ENCODE results near the gene DMAC1.

Gene DMAC1

GRCh38 chr9:7827792-7828191, 28.2 kb upstream of the DMAC1 start:
- DNase-seq (no peak), ATAC-seq (ENCODE audit: insufficient read depth, low read depth) (no peak)
- no peak overlapping the region for H3K27ac ChIP-seq (ENCODE audit: low read length)
- H3K36me3 ChIP-seq (ENCODE audit: insufficient read depth, low read length): no peaks in the 10 kb centered on the region
- no peaks in the 10 kb centered on the region for H4K20me1 ChIP-seq (ENCODE audit: insufficient read depth, low read length)
- H3K79me2 ChIP-seq (ENCODE audit: insufficient read depth, low read length): no peaks in the 10 kb centered on the region
- H3K9me3 ChIP-seq (ENCODE audit: insufficient read depth, low read length, severe bottlenecking): no peaks in the 10 kb centered on the region
- no peak overlapping the region for H3K4me3 ChIP-seq (ENCODE audit: low read depth in 1 of 2, low read length in 2 of 2)
- no peak overlapping the region for H2AFZ ChIP-seq (ENCODE audit: low read depth, low read length)
- H3K4me1 ChIP-seq (ENCODE audit: insufficient read depth, low read length): no peaks in the 10 kb centered on the region
- no peaks in the 10 kb centered on the region for H3K27me3 ChIP-seq (ENCODE audit: insufficient read depth, low read length, poor library complexity)
- H3K9ac ChIP-seq (ENCODE audit: low read depth, low read length): no peak overlapping the region
- TF ChIP-seq EZH2 (IDR thresholded peaks at IDR 0.05; ENCODE audit: borderline replicate concordance, low read depth, low read length, severe bottlenecking) (no peak), CTCF (IDR thresholded peaks at IDR 0.05; ENCODE audit: borderline replicate concordance, extremely low read depth, low read length, poor library complexity, severe bottlenecking) (no peak)
- no peak overlapping the region for H3K4me2 ChIP-seq (ENCODE audit: insufficient read depth, low read length)

GRCh38 chr9:7827056-7827455, 27.5 kb upstream of the DMAC1 start:
- TF ChIP-seq CTCF (IDR thresholded peaks at IDR 0.05; ENCODE audit: borderline replicate concordance, extremely low read depth, low read length, poor library complexity, severe bottlenecking) (no peak), EZH2 (IDR thresholded peaks at IDR 0.05; ENCODE audit: borderline replicate concordance, low read depth, low read length, severe bottlenecking) (no peak)
- Histone ChIP-seq H3K9ac (ENCODE audit: low read depth, low read length) (no peak overlapping the region), H3K4me1 (ENCODE audit: insufficient read depth, low read length) (no peaks in the 10 kb centered on the region), H3K79me2 (ENCODE audit: insufficient read depth, low read length) (no peaks in the 10 kb centered on the region), H3K4me2 (ENCODE audit: insufficient read depth, low read length) (no peak overlapping the region), H4K20me1 (ENCODE audit: insufficient read depth, low read length) (no peaks in the 10 kb centered on the region), H3K36me3 (ENCODE audit: insufficient read depth, low read length) (no peaks in the 10 kb centered on the region), H3K9me3 (ENCODE audit: insufficient read depth, low read length, severe bottlenecking) (no peaks in the 10 kb centered on the region), H3K27ac (ENCODE audit: low read length) (no peak overlapping the region), H2AFZ (ENCODE audit: low read depth, low read length) (no peak overlapping the region), H3K27me3 (ENCODE audit: insufficient read depth, low read length, poor library complexity) (no peaks in the 10 kb centered on the region), H3K4me3 (ENCODE audit: low read depth in 1 of 2, low read length in 2 of 2) (no peak overlapping the region)
- ATAC-seq (ENCODE audit: insufficient read depth, low read depth): no peak
- DNase-seq: no peak

- Histone ChIP-seq H3K9ac (ENCODE audit: low read depth, low read length) (no peak overlapping the region), H3K4me2 (ENCODE audit: insufficient read depth, low read length) (no peak overlapping the region), H3K4me3 (ENCODE audit: low read depth in 1 of 2, low read length in 2 of 2) (no peak overlapping the region), H3K27me3 (ENCODE audit: insufficient read depth, low read length, poor library complexity) (no peaks in the 10 kb centered on the region), H2AFZ (ENCODE audit: low read depth, low read length) (no peak overlapping the region), H3K9me3 (ENCODE audit: insufficient read depth, low read length, severe bottlenecking) (no peaks in the 10 kb centered on the region), H3K27ac (ENCODE audit: low read length) (no peak overlapping the region), H3K4me1 (ENCODE audit: insufficient read depth, low read length) (no peaks in the 10 kb centered on the region), H3K36me3 (ENCODE audit: insufficient read depth, low read length) (no peaks in the 10 kb centered on the region), H4K20me1 (ENCODE audit: insufficient read depth, low read length) (no peaks in the 10 kb centered on the region), H3K79me2 (ENCODE audit: insufficient read depth, low read length) (no peaks in the 10 kb centered on the region)
- no peak for ATAC-seq (ENCODE audit: insufficient read depth, low read depth)
- no peak for DNase-seq
- no peak for TF ChIP-seq EZH2 (IDR thresholded peaks at IDR 0.05; ENCODE audit: borderline replicate concordance, low read depth, low read length, severe bottlenecking)
- TF ChIP-seq CTCF (IDR thresholded peaks at IDR 0.05; ENCODE audit: borderline replicate concordance, extremely low read depth, low read length, poor library complexity, severe bottlenecking): no peak
Observed at GRCh38 chr9:7823651-7824050, 24.1 kb upstream of the DMAC1 start.

GRCh38 chr9:7819984-7820383, 20.4 kb upstream of the DMAC1 start:
- Histone ChIP-seq H3K4me3 (ENCODE audit: low read depth in 1 of 2, low read length in 2 of 2) (no peak overlapping the region), H3K27ac (ENCODE audit: low read length) (no peak overlapping the region), H4K20me1 (ENCODE audit: insufficient read depth, low read length) (no peaks in the 10 kb centered on the region), H3K9me3 (ENCODE audit: insufficient read depth, low read length, severe bottlenecking) (no peaks in the 10 kb centered on the region), H3K79me2 (ENCODE audit: insufficient read depth, low read length) (no peaks in the 10 kb centered on the region), H3K4me2 (ENCODE audit: insufficient read depth, low read length) (no peak overlapping the region), H3K36me3 (ENCODE audit: insufficient read depth, low read length) (no peaks in the 10 kb centered on the region), H3K9ac (ENCODE audit: low read depth, low read length) (no peak overlapping the region), H3K27me3 (ENCODE audit: insufficient read depth, low read length, poor library complexity) (no peaks in the 10 kb centered on the region), H3K4me1 (ENCODE audit: insufficient read depth, low read length) (no peaks in the 10 kb centered on the region), H2AFZ (ENCODE audit: low read depth, low read length) (no peak overlapping the region)
- TF ChIP-seq CTCF (IDR thresholded peaks at IDR 0.05; ENCODE audit: borderline replicate concordance, extremely low read depth, low read length, poor library complexity, severe bottlenecking): no peak
- TF ChIP-seq EZH2 (IDR thresholded peaks at IDR 0.05; ENCODE audit: borderline replicate concordance, low read depth, low read length, severe bottlenecking): no peak
- DNase-seq (no peak), ATAC-seq (ENCODE audit: insufficient read depth, low read depth) (no peak)

All from DND-41 (cell line).